HG03521 (cell line): ENCODE results near the gene PRRX2.
"Not testable (repeated sequence)": the region's sequence is repeated elsewhere in the genome, so short reads cannot be mapped to it uniquely, and the experiment has no call there.

Source experiments
- ATAC-seq: cut with Tn5 transposase; IDR thresholded peaks from one replicate; pipeline ENCODE4 v1.9.1; 2021; ENCODE audit warnings: mild to moderate bottlenecking, moderate library complexity; ENCODE audit not compliant: unreplicated experiment

PRRX2 gene

DNA sequence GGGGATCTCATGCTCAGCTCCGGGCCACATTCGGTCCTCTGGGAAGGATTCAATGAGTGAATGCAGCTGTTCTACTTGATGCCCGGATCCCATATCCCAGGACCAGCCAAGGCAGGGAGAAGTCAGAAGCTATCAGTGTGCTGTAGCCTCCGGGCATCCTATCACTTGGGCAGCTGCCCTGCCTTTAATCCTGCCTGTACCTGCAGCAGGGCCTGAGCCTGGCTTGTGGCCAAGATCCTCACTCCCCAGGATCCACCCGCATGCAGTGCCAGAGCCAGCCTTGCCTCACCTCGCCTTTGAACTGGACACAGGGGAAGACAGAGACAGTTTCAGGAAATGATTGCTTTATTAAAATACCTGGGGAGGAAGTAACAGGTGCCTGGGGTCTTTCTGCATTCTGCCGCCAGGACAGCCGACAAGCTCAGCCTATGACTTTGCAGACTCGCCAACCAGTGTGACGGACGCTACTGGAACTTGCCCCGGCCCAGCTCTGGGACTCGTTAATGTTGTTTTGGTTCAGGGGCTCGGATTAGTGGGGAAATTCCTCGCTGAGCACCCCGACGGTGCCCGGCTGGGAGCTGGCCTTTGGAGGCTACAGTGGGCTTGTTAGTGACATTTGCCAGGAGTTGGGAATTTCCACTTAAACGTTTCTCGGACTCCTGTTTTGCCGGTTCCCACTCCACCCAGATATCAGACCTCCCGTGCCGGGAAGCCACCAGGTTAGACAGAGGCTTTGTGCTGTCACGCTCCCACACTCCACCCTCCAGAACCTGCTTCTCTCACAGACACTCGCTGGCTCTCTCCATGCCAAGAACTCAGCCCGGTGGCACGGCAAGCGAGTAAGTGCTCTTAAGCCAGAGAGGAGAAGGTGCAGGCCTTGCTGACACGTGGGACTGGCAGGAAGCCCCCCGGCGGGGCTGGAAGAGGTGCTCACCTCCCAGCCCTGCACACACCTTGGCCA, 86.7 kb downstream of the PRRX2 start:
- no peak for ATAC-seq

DNA sequence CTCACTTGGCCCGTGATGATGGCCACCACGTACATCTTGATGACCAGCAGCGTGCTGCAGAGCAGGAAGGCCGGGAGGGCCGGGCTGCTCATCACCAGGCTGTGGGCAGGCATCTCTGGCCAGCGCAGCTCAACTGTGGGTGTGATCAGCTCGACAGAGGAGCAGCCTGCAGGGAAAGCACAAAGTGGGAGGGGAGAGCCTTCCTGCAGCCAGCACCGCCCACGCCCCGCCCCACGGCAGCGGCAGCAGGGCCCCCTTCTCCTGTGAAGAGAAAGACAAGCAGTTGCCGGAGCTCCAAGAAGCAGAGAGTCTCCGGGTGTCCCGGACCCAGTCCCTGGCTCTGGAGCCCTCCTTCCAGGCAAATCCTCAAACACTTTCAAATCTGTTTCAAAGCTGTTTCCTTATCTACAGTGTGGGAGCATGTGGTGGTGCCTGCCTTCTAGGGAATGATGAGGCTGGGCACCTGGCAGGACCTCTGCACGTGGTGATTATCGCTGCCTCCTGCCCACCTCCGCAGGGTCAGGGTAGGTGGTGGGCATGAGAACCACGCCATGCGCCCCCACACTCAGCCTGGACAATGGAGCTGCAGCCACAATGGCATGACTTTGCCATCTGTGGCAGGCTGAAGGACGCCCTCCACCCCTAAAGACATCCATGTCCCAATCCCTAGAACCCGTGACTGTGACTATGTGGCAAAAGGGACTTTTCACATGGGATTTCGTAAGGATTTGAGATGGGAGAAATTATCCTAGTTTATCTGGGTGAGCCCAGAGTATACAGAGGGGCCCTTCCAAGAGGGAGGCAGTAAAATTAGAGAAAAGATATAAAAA, 87.7 kb downstream of the PRRX2 start, which contains the start of gene PTGES:
PTGES (minus strand) TSS at position 143 of the 830 bp plus-strand sequence; CDS start at position 113, 30 bp downstream.
- ATAC-seq, result no peak

DNA sequence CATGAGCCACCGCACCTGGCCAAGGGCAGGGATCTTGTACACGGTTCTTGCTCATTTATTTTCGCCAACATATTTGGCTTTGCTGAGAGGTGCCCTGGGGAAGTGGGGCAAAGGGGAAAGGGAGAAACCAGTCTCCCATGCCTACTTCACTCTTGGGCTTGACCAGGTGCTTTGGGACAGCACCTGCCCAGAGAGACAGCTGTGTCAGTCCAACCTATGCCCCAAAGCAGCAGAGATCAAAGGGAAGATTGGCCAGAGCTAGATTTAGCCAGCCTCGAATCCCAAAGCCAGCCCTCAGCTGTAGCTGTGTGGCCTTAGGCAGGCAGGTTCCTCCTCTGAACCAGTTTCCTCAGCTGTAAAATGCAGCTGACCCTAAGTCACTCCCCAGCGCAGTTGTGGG, 89.7 kb downstream of the PRRX2 start:
- ATAC-seq, result no peak

DNA sequence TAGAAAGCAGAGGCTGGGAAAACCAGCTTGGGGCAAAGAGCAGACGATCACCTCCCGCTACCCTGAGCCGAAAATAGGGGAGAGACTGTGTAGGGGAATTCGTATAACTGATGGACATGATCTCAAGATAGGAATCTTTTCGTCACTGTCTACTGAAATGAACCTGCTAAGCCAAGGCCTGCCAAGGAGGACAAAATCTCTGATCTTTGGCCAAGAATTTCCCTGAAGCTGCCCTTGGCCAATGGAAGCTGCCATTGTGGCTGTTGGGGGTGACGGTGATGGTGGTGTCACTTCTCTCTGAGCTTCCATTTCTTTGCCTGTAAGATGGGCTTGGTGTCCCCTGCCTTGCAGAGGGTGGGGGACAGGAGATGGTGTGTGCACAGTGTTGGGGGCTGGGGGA, 90.7 kb downstream of the PRRX2 start:
- no peak for ATAC-seq

DNA sequence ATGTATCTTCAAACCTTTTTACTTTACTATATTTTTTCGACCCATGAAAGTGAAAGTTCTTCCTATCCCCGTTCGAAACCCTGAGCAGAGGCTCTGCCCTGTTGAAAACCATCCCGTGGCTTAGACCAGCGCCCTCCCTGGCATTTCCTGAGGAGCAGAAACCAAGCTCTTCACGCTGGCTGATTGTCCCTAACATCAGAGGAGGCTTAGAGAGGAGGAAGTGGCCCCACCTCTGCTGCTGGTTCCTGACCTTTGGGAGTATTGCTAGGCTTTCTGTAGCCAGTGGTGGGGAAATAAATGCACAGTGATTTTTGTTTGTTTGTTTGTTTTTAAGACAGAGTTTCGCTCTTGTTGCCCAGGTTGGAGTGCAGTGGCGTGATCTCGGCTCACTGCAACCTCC, 91.6 kb downstream of the PRRX2 start:
- ATAC-seq, result no peak

DNA sequence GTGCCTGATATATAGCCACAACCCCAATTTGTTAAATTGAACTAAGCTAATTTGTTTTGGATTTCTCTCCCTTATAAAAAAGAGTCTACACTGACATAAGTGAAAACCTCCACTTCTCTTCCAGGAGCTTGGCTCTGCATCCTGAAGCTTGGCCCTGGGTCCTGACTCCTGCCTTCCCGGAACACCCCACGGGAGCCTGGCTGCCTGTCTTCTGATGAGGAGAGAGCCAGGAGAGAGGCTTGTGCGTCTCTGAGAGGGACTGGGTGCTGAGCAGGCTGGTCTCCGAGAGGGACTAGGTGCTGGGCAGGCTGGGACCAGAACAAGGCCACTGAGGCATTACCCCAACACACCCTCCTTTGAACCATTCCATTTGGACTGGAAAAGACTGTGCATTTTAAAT, 93.9 kb downstream of the PRRX2 start:
- no peak for ATAC-seq

DNA sequence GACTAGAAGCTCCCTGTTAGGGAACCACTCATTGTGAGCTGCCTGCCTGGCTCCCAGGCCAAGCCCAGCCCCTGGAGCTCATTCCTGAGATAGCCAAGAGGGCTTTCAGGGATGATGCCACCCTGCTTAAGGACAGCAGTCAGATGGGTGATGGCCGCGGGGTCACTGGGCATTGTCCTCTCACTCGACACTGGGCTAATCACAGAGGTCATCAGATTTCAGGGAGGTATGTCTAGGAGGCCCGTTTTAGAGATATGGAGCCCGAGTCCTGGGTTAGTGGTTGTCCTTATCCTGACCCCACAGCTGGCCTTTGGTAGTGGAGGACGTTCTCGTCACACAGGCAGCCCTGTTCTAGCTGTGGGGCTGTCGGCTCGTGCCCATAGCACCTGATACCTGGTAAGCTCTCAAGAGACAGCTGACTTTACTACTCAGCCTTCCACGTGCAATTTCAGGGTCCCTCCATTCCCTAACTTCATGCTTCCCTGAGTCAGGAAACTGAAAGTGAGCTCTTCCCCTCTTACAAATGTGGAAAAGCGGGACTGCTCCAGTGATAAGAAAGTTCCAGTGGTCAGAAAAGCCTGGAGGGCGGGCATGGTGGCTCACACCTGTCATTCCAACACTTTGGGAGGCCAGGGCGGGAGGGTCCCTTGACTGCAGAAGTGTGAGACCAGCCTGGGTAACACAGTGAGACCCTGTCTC, 94.5 kb downstream of the PRRX2 start:
- no peak for ATAC-seq

DNA sequence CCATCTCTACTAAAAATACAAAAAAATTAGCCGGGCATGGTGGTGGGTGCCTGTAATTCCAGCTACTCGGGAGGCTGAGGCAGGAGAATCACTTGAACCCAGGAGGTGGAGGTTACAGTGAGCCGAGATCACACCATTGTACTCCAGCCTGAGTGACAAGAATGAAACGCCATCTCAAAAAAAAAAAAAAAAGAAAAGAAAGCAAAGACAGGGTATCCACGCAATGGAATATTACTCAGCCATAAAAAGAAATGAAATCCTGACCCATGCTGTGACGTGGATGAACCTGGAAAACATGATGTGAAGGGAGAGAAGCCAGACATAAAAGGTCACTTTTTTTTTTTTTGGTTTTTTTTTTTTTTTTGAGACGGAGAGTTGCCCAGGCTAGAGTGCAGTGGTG, 95.3 kb downstream of the PRRX2 start:
- not testable (repeated sequence) for ATAC-seq

DNA sequence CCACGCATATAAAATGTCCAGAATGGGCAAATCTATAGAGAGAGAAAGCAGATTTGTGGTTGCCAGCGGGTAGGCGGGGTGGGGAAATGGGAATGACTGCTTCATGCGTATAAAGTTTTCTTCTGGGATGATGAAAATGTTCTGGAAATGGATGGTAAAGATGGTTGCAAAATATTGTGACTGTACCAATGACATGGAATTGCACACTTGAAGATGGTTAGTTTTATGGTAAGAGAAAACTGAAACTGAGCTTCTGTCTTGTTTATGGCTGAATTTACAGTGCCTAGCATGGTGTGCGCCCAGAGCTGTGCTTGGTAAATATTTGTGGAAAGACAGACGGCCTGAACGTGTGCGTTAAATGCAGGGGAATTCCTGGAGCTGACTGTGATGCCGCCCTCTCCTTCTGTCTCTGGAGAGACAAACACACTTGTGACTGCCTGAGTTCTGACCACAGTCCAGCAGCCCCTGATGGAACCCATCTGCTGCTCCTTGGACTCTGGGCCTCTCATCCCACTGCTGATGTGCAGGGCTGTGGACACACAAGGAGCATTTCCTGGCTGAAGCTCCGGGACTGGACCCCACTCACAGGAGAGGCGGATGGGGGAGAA, 96.0 kb downstream of the PRRX2 start:
- no peak for ATAC-seq

DNA sequence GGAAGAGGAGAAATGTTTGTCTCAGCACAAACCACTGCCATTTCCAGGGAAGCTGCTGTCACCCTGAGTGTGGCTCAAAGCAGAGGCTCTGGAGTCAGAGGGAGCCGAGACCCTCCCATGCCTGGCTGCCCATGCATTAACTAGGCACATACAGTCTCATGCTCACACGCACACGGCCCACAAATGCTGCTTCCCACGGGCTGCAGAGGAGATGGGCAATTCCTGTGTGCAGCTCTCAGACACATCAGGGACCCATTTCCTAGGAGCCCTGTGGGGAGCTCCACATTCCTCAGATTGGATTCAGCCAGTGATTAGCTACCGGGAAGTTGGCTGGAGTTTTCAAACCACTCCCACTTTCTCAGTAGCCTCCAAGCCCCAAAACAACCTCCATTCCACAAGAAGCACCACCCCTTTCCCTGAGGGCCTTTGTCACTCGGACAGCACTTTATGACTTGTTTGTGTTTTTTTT, 96.5 kb downstream of the PRRX2 start:
- ATAC-seq, result no peak

DNA sequence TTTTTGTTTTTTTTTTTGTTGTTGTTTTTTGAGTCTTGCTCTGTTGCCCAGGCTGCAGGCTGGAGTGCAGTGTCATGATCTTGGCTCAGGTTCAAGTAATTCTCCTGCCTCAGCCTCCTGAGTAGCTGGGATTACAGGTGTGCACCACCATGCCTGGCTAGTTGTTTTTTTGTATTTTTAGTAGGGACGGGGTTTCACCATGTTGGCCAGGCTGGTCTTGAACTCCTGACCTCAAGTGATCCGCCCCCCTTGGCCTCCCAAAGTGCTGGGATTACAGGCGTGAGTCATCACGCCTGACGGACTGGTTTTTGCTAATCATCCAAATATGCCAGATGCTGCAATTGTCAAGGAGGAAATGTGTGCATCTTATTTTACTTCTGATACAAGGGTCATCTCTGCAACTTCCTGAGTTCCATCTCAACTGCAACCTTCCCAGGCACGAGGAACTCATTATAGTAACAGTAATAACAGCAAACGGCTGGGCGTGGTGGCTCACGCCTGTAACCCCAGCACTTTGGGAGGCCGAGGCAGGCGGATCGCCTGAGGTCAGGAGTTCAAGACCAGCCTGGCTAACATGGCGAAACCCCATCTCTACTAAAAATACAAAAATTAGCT, 97.0 kb downstream of the PRRX2 start:
- not testable (repeated sequence) for ATAC-seq

DNA sequence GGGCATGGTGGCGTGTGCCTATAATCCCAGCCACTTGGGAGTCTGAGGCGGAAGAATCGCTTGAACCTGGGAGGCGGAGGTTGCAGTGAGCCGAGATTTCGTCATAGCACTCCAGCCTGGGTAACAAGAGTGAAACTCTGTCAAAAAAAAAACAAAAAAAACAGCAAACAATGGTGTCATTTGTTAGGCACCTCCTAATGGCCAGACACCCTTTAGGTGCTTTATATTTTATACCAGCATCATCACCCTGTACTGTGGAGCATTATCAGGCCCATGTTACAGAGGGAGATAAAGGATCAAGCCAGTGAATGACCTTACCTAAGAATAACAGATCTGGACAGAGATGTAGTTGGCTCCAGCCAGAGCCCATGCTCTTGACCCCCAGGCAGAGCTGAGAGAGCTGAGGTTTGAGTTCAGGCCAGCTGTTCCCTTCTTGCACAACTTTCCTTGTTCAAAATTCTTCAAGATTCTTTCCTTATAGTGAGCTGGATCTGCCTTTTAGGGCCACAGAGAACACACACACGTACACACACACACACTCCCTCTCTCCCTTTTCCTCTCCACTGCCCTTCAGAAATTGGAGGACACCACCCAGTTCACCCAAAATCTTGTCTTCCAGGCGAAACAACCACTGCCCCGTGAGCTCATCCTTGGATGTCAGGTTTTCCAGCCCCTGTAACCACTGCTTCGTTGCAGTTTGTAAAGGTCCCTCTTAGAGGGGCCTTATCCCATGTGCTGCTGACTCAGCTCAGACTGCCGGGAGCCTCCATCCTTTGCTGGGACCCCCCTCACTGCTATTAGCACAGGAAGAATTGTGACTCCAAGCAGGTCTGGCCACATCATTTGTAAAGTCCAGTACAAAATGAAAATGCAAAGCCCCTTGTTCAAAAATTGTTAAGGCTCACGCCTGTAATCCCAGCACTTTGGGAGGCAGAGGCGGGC, 97.8 kb downstream of the PRRX2 start:
- no peak for ATAC-seq

DNA sequence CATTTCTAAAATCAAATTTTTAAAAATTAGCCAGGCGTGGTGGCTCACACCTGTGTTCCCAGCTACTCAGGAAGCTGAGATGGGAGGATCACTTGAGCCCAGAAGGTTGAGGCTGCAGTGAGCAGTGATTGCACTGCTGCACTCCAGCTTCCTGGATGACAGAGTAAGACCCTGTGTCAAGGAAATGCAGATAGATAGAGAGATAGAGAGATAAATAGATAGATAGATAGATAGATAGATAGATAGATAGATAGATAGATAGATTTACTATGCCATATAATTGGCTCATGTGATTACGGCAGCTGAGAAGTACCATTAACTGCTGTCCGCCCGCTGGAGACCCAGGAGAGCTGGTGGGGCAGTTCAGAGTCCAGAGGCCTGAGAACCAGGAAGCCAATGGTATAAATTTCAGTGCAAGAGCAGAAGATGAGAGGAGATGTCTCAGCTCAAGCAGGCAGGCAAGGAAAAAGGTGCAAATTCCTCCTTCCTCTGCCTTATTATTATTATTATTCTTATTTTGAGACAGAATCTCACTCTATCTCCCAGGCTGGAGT, 100.4 kb downstream of the PRRX2 start:
- ATAC-seq, result no peak

DNA sequence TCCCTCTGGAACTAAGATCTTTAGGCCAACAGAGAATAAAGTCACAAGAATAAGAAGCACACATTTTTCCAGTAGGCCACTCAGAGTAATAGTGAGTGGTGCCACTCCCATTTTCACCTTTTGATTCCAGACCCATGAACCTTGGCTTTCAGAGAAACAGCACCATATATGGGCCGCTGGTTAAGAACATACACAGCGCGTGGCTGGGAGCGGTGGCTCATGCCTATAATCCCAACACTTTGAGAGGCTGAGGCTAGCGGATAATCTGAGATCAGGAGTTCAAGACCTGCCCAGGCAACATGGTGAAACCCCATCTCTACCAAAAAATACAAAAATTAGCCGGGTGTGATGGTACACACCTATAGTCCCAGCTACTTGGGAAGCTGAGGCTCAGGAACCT, 103.0 kb downstream of the PRRX2 start:
- no peak for ATAC-seq

DNA sequence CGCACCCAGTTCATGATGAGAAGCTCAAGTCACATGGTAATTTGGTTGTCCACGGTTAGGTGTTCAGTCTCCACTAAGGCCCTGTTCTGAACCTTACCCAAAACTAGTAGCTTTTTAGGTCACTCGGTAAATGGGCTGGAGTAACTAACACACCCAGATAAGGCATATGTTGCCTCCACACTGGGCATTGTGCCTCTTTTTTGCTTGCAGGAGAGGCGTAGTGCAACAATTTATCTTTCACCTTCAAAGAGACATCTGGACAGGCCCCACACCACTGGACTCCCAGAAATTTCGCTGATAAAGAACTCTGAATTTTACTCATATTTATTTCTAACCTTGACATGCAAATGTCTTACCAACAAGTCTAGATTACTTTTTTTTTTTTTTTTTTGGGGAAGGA, 104.2 kb downstream of the PRRX2 start:
- ATAC-seq, result no peak

DNA sequence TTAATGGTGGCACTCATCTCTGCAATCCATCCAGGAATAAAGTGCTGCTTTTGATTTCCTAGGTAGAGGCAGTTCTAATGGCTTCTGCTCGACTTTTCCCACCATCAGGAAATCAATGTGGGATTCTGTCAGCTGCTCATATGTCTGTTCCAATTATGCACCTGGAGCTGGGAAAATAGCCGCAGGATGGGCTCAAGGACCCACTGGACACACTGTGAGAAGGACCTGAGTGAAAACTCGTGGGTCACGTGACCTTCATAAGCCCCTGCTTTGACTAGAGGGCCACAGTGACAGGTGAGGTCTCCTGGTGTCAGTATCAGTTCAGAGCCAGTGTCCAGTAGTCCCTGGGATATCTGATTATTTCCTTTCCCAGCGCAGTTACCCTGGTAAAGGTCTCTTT, 105.3 kb downstream of the PRRX2 start:
- ATAC-seq, result no peak
